Erythroblast (primary cell): ENCODE data around the gene CTCFL.

ENCODE experiments used
- DNase-seq, 2 experiments: peaks; one replicate each; lab custom pipeline; 2025; lab: John Stamatoyannopoulos, UW
- GATA1 ChIP-seq: IDR thresholded peaks from 2 replicates; pipeline ENCODE4 v1.6.1; 2011; ENCODE audit warnings: low read depth, mild to moderate bottlenecking, control low read depth, low read length, moderate library complexity
- POLR2A ChIP-seq: IDR thresholded peaks from 2 replicates; pipeline ENCODE4 v1.6.1; 2011; ENCODE audit warnings: mild to moderate bottlenecking, low read length

The CTCFL gene, protein sequence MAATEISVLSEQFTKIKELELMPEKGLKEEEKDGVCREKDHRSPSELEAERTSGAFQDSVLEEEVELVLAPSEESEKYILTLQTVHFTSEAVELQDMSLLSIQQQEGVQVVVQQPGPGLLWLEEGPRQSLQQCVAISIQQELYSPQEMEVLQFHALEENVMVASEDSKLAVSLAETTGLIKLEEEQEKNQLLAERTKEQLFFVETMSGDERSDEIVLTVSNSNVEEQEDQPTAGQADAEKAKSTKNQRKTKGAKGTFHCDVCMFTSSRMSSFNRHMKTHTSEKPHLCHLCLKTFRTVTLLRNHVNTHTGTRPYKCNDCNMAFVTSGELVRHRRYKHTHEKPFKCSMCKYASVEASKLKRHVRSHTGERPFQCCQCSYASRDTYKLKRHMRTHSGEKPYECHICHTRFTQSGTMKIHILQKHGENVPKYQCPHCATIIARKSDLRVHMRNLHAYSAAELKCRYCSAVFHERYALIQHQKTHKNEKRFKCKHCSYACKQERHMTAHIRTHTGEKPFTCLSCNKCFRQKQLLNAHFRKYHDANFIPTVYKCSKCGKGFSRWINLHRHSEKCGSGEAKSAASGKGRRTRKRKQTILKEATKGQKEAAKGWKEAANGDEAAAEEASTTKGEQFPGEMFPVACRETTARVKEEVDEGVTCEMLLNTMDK

DNA sequence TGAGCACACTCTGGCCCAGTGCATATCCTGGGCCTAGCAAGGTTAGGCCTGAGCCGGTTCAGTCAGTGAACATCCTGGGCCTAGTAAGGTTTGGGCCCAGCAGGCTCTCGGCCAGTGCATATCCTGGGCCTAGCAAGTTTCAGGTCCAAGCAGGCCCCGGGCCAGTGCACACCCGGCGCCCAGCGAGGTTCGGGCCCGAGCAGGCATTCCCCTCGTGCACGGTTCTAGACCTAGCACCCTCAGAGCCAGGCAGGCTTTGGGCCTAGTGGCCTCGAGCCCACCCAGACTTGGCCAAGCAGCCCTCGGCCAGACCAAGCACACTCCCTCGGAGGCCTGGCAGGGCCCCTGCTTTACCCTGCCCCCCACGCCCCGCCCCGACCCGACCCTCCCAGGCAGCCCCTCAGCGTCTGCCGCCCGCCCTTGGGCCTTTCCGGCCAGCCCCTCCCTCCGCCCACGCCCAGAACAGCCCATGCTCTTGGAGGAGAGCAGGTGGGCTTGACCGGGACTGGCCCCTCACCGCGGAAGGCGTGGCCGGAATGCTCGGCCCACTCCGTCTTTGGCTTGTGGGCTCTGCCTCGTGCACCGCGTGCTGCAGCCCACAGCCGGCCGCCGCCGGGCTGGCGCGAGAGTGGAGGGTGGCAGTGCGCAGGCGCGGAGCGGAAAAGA is at the start of gene CTCFL:
TSS of gene CTCFL (minus strand) at position 630 of the 666 bp plus-strand sequence. CDS start 935 bp downstream, outside the sequence.
- no peak for DNase-seq
- TF ChIP-seq POLR2A (no peak), GATA1 (no peak)

DNA sequence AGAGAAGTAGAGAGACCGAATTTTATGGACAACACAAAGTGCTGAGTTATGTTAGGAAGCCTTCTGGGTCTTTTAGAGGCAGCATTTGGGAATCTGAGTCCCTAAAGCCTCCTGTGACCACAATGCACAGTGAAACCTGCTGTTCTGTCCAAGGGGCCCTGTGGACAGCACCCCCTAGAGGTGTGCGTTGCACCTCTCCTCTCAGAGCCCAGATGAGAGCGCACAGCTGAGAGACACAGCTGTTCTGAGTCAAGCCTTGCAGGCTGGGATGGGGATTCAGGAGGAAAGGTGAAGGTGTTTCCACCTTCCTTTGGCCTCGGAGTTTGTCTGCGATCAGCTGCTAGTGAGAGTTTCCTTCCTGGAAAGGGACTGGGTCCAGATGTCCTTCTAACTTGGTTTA is 49.0 kb upstream of the CTCFL start:
- no peak for DNase-seq
- TF ChIP-seq GATA1 (no peak), POLR2A (no peak)

DNA sequence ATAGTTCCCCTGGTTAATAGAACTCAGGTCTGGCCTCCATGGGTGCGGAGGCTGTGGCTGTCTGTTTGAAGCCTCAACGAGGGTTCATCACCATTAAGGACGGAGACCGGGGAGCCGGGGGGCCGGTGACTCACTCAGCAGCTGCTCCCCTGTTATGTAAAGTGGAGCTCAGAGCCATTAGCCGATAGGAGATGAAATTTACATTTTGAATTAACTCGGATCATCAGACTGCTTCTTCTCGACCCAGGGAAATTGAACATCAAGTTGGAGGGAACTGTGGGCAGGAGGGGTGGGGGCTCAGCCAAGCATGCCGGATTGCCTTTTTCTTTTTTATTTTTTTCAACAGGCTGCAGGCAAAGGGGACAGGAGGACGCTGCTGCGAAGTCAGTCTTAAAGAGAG is 48.3 kb upstream of the CTCFL start:
- TF ChIP-seq POLR2A (no peak), GATA1 (no peak)
- DNase-seq: no peak

DNA sequence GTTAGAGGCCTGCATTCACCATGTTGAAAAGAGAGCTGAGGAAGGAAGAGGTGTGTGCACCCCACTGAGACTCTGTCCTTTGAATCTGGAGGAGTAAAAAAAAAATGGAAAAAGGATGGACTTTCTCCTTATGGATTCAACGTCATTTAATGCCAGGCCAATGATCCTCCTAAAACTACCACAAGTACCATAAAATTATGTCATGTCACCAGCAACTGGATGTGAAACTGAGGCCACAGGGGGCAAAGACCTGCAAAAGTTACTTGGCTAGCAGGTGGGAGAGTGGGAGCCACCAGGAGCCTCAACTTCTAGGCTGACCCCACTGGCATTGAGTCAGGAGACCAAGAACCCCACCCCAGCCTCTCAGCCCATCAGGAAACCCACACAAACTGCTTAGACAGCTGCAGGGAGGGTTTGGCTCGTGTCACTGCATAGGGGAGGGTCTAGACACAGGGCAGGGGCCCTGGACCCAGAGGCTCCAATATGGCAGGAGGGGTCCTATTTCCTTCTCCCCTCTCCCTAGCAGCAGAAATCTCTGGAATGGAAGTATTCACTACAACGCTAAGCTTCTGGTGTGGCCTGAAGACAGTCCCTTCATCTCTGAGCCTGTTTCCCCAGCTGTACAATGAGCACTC is 47.0 kb upstream of the CTCFL start:
- TF ChIP-seq POLR2A (no peak), GATA1 (no peak)
- DNase-seq: no peak

DNA sequence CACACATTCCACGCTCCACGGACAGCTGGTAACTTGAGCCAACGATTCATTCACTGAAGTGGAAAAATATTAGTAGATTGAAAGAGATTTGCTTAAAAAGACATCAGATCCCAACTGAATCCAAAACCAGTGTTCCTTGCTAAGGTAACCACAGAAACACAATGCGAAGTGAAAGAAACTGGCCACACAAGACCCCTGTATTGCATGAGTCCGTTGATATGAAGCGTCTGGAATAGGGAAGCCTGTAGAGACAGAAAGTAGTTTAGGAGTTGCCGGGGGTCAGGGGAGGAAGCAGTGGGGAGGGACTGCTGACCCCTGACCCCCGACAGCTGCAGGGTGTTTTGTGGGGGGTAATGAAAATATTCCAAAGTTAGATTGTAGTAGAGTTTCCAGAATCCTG is 46.0 kb upstream of the CTCFL start:
- TF ChIP-seq POLR2A (no peak), GATA1 (no peak)
- no peak for DNase-seq

DNA sequence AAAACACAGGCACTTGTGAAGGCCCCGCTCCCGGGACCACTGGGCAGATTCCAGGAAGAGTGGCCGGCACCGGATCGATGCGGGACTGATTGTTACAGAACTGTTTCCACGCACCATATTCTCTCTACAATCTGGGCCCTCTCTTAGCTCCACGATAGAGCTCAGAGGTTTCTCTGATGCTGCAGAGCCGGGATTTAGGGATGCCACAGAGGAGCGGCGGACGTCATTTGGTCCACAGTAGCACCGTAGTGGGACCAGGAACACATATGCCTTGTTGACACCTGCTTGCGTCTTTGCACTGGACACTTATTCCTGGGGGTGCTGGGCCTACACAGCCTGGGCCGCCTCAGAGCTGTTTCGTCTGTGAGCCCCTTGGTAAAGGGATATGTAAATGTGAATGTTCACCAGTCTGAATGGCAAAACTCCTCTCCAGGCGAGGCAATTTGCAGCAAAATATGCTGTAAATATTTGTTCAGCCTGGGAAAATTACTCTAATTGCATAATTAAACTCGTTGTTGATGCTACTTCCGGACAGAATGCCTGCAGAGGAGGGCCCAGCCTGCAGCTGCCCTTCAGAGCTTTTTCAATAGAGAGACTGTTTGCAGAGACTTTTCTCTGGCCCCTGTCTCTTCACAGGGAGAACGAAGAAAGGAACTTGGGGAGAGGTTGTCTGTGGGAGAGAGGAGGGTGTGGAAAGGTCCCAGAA is 45.4 kb upstream of the CTCFL start:
- DNase-seq: no peak
- no peak for TF ChIP-seq POLR2A
- no peak for TF ChIP-seq GATA1

DNA sequence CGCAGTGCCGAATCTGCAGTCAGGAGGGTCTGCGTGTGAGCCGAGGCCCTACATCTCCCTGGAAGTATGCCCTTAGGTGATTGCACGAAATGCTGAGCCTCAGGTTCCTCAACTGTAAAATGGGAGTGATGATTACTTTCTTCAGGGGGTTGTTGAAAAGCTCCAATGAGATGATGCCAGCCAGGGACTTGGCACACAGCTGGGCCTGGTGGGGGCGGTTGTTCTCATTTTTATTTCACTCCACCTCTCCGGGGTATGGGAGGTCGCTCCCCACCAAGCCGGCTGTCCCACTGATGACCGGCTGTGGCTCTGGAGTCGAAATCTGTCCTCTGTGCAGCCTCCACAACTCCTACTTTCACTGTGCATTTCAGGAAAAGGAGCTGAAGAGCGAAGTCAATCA is 44.0 kb upstream of the CTCFL start:
- TF ChIP-seq GATA1 (no peak), POLR2A (no peak)
- DNase-seq: no peak

DNA sequence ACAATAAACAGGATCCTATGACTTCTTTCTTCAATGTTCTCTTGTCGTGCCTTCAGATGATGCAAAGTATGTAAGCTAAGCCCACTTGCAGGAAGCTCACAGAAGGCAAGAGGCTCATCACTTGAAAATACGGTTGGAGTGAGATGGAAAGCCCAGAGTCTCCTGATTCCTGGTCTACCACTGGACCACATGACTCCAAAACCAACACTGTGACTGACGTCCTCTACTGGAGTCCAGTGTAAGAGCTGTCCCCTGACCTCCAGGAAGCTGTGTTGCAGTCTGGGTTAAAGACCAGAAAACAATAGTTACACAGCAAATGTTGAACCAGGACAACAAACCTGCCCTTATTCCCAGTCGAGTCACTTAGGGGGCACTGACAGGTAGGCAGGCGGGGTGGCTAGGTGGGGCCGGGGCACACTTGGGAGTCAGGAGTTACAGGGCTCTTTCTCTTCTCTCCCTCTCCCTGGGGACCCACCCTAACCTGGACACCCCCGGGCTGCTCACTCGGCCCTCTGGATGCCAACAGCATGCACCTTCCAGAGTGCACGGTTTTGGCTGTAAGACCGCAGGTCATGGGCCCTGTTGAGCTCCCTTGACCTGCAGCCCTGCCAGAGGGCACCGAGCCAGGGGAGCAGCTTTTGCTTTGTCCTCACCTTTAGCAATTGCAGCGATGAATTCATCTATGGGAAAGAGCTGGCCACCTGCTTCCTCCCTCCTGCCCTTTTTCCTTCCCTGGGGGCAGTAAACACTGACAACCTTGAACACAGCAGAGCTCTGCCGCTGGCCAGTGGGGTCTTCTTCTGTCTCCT is 43.4 kb upstream of the CTCFL start:
- no peak for DNase-seq
- no peak for TF ChIP-seq GATA1
- no peak for TF ChIP-seq POLR2A

DNA sequence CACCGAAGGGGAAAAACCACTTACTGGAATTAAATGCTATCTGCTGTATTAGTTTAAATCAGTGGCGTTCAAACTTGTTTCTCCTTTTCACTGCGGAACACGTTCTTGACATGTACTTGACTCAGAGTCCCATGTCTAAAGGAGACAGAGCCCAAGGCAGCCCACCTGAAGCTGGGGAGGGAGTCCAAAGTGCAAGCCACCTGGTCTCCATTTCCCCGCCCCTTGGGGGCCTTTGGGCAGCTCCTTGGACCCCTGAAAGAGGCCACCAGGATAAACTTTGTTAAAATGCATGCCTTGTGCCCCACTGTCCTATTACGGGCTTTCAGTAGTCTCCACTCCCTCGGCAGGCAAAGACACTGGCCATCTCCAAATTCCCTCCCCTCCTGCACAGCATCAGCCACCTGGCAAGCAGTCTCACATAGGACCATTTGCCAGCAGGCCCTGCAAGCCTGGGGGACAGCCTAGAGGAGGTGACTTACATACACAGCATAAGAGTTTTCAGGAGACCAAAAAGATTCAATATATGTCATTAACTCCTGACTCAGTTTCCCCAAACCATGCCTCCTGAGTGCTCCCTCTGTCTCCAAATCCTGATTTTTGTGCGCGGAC is 42.6 kb upstream of the CTCFL start:
- DNase-seq: no peak
- TF ChIP-seq POLR2A (no peak), GATA1 (no peak)

DNA sequence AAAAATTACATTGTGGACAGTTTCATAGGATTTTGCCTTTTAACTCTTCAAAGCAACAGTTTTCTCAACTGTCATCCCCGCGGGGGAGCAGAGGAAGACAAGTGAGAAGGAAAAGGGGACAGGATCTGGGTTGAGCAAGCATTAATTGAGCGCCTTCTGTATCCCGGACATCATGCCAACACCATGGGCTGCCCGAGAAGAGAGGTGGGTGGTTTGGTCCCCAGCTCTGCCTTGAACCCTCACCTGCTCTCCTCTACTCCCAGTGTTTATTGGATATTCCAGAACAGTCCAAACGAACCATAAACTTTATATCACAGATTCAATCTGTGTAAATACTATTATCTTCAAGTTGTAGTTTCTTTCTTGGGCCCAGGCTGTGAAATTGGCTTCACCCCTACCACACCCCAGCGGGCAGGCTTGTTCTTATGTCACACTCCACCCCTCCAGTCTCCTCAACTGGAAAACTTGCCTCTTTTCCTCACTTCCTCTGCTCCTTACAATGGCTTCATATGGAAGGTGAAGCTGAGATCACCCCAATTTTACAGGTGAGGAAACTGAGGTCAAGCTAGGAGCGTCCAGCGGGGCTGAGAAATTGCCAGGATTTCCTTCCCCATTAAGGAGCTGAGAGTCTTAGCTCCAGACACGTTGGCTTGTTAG is 42.0 kb upstream of the CTCFL start:
- no peak for DNase-seq
- no peak for TF ChIP-seq POLR2A
- no peak for TF ChIP-seq GATA1

DNA sequence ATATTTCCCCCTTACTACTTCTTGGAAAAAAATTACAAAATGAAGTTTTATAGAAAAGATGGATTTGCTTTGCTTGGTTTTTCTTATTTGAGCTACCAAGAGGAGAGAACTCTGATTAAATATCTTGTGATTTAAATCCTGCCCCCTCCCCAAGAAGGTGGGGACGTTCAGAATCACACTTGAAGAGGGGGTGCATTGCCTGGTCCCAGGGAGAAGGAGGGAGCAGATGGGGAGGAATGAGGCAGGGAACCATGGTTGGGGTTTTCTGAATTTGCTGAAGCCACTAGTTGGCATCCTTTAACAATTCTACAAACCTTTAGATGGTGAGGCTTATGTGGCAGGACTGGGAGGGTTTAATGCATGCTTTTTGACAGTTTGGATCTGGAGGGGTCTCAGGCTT is 41.5 kb upstream of the CTCFL start:
- TF ChIP-seq GATA1 (no peak), POLR2A (no peak)
- no peak for DNase-seq

DNA sequence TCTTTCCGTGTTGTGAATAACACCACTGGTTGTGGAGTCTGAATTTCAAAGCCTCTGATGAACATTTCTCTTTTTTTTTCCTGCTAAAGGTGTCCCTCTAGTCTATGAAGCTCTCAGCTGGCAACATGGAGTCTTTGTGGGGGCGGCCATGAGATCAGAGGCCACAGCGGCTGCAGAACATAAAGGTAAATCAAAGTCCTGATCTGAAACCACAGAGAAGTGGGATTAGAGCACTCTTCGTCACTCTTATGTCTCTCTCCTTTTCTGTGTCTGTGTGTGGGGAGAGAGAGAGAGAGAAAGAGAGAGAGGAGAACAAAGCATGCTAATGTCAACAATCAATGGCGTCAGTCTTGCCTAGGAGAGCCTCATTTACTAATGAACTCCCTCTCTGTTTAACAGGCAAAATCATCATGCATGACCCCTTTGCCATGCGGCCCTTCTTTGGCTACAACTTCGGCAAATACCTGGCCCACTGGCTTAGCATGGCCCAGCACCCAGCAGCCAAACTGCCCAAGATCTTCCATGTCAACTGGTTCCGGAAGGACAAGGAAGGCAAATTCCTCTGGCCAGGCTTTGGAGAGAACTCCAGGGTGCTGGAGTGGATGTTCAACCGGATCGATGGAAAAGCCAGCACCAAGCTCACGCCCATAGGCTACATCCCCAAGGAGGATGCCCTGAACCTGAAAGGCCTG is 40.2 kb upstream of the CTCFL start:
- no peak for TF ChIP-seq POLR2A
- TF ChIP-seq GATA1: no peak
- DNase-seq: no peak
